Vagina (tissue), 2 donors: ENCODE data around the gene DBF4B. TPM values are rescaled to one million over a fixed set of nuclear protein-coding genes. Genes with fewer than 3 reads are reported as not detected.

Experiments
- DNase-seq, 2 donors: peaks; one replicate each; pipeline ENCODE4 v3.0.0-alpha.2; 2017; ENCODE audit errors: extremely low spot score in 2 of 2
- H3K27ac ChIP-seq: fragments of 200-600 bp; sonication (generic); one replicate; pipeline ENCODE4 v1.5.1; 2019
- H3K27me3 ChIP-seq: fragments of 200-600 bp; sonication (generic); one replicate; pipeline ENCODE4 v1.5.1; 2019
- H3K36me3 ChIP-seq, 2 donors: fragments of 200-600 bp; sonication (generic); one replicate each; pipeline ENCODE4 v1.5.1; 2017 to 2019
- H3K4me1 ChIP-seq: fragments of 200-600 bp; sonication (generic); one replicate; pipeline ENCODE4 v1.5.1; 2019
- H3K4me3 ChIP-seq, 2 donors: fragments of 200-600 bp; sonication (generic); 1 replicate in 1 of 2; 2 replicates in 1 of 2; pipeline ENCODE4 v1.5.1; 2016 to 2019
- H3K9me3 ChIP-seq: fragments of 200-600 bp; sonication (generic); one replicate; pipeline ENCODE4 v1.5.1; 2019
- POLR2A ChIP-seq, 2 donors: fragments of 450-650 bp; IDR thresholded peaks; one replicate each; pipeline ENCODE4 v1.6.1; 2017; ENCODE audit warnings: antibody characterized with exemption in 2 of 2, mild to moderate bottlenecking in 2 of 2, moderate library complexity in 2 of 2
- POLR2AphosphoS5 ChIP-seq, 2 donors: sonication (generic); formaldehyde crosslinking; IDR thresholded peaks; one replicate each; pipeline ENCODE4 v1.9.0; 2017; ENCODE audit warnings: antibody characterized with exemption in 2 of 2, mild to moderate bottlenecking in 2 of 2, low read depth in 1 of 2; ENCODE audit not compliant: insufficient read depth in 1 of 2
- intact Hi-C: fragments of 100-400 bp; cut with DNase I; formaldehyde crosslinking; loops from one replicate; pipeline ENCODE4 v1.15.1; 2023
- total RNA-seq: library from RNA; depleted of rRNA; stranded (reverse); fragments of >200 nt; gene quantifications from one replicate; pipeline ENCODE4 v1.2.3, GENCODE V29; 2016
- TF ChIP-seq, protein P1 (sequence below), 3 experiments: fragments of 450-650 bp in 2 of 3; fragments of 200-600 bp in 1 of 3; sonication (generic) in 1 of 3; IDR thresholded peaks; one replicate each; pipeline ENCODE4 v1.5.1; 2017 to 2019; ENCODE audit warnings: antibody characterized with exemption in 3 of 3, mild to moderate bottlenecking in 2 of 3, moderate library complexity in 2 of 3

The DBF4B gene
- total RNA-seq, 1 donor from 2014 or later: 4.7 TPM

DNA sequence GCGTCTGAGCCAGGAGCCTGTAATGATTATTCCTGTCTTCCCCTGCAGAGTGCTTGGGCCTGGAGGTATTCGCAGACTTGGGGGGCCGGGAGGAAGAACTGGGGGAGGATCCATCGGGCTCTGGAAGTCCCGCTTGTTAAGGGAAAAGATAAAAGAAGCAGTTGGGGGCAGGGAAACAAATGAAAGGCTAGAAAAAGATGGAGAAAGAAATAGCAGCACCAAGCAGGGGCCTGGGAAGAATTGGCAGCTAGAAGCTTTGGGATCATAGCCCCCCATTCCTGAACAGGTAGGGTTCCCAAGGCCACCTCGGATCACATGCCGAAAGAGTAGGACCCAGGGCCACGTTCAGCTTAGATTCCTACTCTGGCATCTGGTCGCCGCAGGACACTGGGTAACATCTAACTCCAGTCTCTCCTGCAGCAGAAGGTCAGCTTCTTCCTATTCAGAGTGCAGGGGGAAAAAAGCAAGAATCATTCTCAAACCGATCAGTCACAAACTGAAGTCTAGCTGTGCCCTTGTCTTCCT lies 73.9 kb downstream of the DBF4B start:
- Histone ChIP-seq H3K4me3 (no peak overlapping the region), H3K27me3 (no peaks in the 10 kb centered on the region), H3K9me3 (no peaks in the 10 kb centered on the region), H3K36me3 (no peaks in the 10 kb centered on the region), H3K4me1 (peaks cover 20% of the 10 kb centered on the region), H3K27ac (peak overlapping the region; percentile 72)
- DNase-seq: no peak
- intact Hi-C loops: no loop called here
- no peak for TF ChIP-seq POLR2AphosphoS5 (IDR thresholded peaks at IDR 0.05; ENCODE audit: insufficient read depth in 1 of 2, low read depth in 1 of 2)
- no peak for TF ChIP-seq POLR2A (IDR thresholded peaks at IDR 0.05)
- TF ChIP-seq, protein P1, sequence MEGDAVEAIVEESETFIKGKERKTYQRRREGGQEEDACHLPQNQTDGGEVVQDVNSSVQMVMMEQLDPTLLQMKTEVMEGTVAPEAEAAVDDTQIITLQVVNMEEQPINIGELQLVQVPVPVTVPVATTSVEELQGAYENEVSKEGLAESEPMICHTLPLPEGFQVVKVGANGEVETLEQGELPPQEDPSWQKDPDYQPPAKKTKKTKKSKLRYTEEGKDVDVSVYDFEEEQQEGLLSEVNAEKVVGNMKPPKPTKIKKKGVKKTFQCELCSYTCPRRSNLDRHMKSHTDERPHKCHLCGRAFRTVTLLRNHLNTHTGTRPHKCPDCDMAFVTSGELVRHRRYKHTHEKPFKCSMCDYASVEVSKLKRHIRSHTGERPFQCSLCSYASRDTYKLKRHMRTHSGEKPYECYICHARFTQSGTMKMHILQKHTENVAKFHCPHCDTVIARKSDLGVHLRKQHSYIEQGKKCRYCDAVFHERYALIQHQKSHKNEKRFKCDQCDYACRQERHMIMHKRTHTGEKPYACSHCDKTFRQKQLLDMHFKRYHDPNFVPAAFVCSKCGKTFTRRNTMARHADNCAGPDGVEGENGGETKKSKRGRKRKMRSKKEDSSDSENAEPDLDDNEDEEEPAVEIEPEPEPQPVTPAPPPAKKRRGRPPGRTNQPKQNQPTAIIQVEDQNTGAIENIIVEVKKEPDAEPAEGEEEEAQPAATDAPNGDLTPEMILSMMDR (IDR thresholded peaks at IDR 0.05): no peak

DNA sequence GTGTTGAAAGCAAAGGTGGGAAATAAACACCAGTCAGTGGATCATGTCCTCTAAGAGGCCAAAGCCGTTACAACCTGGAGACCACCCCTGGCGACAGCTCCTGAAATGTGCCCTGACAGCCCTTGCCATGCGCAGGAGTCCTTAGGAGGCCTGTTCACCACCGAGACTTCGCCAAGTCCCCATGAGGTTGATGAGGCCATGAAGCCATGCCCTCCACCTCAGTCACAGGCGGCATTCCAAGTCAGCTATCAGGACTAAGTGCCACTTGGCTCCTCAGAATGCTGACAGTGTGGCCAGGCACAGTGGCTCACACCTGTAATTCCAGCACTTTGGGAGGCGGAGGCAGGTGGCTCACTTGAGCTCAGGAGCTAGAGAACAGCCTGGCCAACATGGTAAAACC lies 77.5 kb downstream of the DBF4B start:
- intact Hi-C loops: no loop called here
- H3K27ac ChIP-seq: no peak overlapping the region
- DNase-seq: no peak
- no peak for TF ChIP-seq POLR2A (IDR thresholded peaks at IDR 0.05)
- no peak for TF ChIP-seq POLR2AphosphoS5 (IDR thresholded peaks at IDR 0.05; ENCODE audit: insufficient read depth in 1 of 2, low read depth in 1 of 2)
- TF ChIP-seq, protein P1 (IDR thresholded peaks at IDR 0.05): no peak
- no peak overlapping the region for H3K4me3 ChIP-seq
- no peaks in the 10 kb centered on the region for H3K27me3 ChIP-seq
- no peaks in the 10 kb centered on the region for H3K36me3 ChIP-seq
- H3K9me3 ChIP-seq: no peaks in the 10 kb centered on the region
- peaks cover 16% of the 10 kb centered on the region for H3K4me1 ChIP-seq

DNA sequence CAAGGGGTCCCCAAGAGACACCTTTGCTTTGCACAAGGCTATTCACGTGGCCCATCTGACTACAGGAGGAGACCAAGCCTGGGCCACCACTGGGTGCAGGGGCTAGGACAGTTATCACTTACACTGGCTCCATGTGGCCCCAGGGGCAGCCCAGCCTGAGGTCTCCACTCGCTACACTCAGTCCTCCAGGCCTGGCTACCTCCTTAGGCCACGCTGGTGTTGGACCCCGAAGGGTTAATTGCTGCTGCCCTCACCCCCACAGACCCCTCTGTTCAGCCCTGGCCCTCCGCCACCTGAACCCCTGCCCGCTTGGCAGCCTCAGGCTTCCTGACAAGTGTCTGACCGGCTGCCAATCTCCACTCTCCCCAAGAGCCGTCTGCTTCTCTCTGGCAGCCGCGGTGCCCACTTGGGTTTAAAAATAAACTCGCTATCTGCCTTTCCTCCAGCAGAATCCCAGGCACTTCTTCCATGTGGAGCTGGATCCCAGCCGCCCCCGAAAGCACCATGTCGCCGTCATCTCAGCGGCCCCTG lies 78.2 kb downstream of the DBF4B start:
- no peak overlapping the region for H3K4me3 ChIP-seq
- no peaks in the 10 kb centered on the region for H3K36me3 ChIP-seq
- H3K4me1 ChIP-seq: peaks cover 9% of the 10 kb centered on the region
- no peaks in the 10 kb centered on the region for H3K9me3 ChIP-seq
- DNase-seq: no peak
- TF ChIP-seq POLR2AphosphoS5 (IDR thresholded peaks at IDR 0.05; ENCODE audit: insufficient read depth in 1 of 2, low read depth in 1 of 2) (no peak), POLR2A (IDR thresholded peaks at IDR 0.05) (no peak)
- TF ChIP-seq, protein P1 (IDR thresholded peaks at IDR 0.05): no peak
- H3K27me3 ChIP-seq: no peaks in the 10 kb centered on the region
- no peak overlapping the region for H3K27ac ChIP-seq
- intact Hi-C loops: no loop called here

DNA sequence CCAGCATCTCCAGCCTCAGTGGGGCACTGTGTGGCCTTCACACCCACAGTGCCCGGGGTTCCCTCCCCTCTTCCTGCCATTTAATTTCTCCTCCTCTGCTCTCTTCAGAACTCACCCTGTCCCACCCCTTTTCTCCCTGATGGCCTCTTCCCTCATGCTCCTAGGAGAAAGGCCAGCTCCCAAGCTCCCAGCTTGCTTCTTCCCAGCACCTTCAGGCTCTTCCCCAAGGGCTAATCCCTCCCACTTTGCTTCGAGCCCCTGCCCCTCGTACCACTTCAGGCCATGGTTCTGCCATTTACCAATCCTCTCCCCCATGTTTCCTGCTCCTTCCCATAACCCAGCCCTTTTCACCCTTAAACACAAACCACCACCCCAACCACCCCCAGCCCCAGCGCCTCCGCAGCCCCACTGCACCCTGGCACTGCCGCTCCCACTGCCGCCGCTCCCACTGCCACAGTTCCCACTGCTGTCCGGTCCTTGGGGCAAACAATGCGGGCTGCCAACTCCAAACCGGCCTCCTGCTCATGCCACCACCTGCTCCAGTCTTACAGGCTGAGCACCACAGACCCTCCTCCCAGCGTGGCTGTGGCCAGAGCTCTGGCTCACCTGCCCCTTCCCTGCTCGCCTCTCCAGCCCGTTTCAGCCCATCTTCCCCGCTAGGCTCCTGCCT lies 78.9 kb downstream of the DBF4B start:
- peaks cover under 1% of the 10 kb centered on the region for H3K4me1 ChIP-seq
- no peak for DNase-seq
- no peaks in the 10 kb centered on the region for H3K9me3 ChIP-seq
- intact Hi-C loops: no loop called here
- H3K4me3 ChIP-seq: no peak overlapping the region
- no peak for TF ChIP-seq POLR2AphosphoS5 (IDR thresholded peaks at IDR 0.05; ENCODE audit: insufficient read depth in 1 of 2, low read depth in 1 of 2)
- TF ChIP-seq POLR2A (IDR thresholded peaks at IDR 0.05): no peak
- TF ChIP-seq, protein P1 (IDR thresholded peaks at IDR 0.05): no peak
- no peak overlapping the region for H3K27ac ChIP-seq
- H3K27me3 ChIP-seq: no peaks in the 10 kb centered on the region
- H3K36me3 ChIP-seq: no peaks in the 10 kb centered on the region

DNA sequence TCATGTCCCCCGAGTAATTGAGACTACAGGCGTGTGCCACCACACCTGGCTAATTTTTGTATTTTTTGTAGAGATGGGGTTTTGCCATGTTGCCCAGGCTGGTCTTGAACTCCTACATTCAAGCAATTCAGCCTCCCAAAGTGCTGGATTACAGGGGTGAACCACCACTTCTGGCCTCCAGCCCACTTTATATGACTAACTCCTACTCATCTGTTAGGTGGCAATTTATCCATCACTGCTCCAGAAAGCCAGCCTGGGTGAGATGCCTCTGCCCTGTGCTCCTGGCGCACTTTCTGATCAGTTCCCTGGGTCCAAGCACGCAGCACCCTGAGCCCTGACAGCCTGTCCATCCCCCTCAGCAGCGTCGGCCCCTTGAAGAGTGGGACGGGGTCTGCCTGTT lies 79.7 kb downstream of the DBF4B start:
- Histone ChIP-seq H3K36me3 (no peaks in the 10 kb centered on the region), H3K27me3 (no peaks in the 10 kb centered on the region), H3K9me3 (no peaks in the 10 kb centered on the region), H3K4me1 (no peaks in the 10 kb centered on the region), H3K27ac (no peak overlapping the region), H3K4me3 (no peak overlapping the region)
- no peak for DNase-seq
- intact Hi-C loops: no loop called here
- TF ChIP-seq, protein P1 (IDR thresholded peaks at IDR 0.05): no peak
